GM12878 (cell line): ENCODE data around the gene RAD9A.

Experiments used
- EP300 ChIP-seq, 2 experiments: fragments of 150-350 bp in 1 of 2; IDR thresholded peaks; 2 replicates each; pipeline ENCODE4 v1.6.1; 2011 to 2012; ENCODE audit warnings: low read depth in 2 of 2, low read length in 2 of 2, borderline replicate concordance in 1 of 2, improper control_type of control experiment in 1 of 2, inconsistent platforms in 1 of 2; ENCODE audit not compliant: control insufficient read depth in 1 of 2
- JUND ChIP-seq: IDR thresholded peaks from 2 replicates; pipeline ENCODE4 v1.6.1; 2012; ENCODE audit warnings: low read depth, mild to moderate bottlenecking, low read length, improper control_type of control experiment, moderate library complexity
- MEF2A ChIP-seq: IDR thresholded peaks from 2 replicates; pipeline ENCODE4 v1.6.1; 2011; ENCODE audit warnings: low read depth, mild to moderate bottlenecking, low read length, moderate library complexity; ENCODE audit not compliant: insufficient read depth
- NFYB ChIP-seq: IDR thresholded peaks from 2 replicates; pipeline ENCODE4 v1.6.1; 2011; ENCODE audit warnings: low read depth, mild to moderate bottlenecking, low read length, improper control_type of control experiment, moderate library complexity; ENCODE audit not compliant: insufficient read depth
- NR2C2 ChIP-seq: IDR thresholded peaks from 2 replicates; pipeline ENCODE4 v1.6.1; 2011; ENCODE audit warnings: borderline replicate concordance, low read depth; ENCODE audit not compliant: control insufficient read depth, insufficient read length
- POLR2A ChIP-seq: IDR thresholded peaks from 2 replicates; pipeline ENCODE4 v1.6.1; 2011; ENCODE audit warnings: low read depth, mild to moderate bottlenecking, low read length
- POLR2AphosphoS2 ChIP-seq: IDR thresholded peaks from 2 replicates; pipeline ENCODE4 v1.6.1; 2011; ENCODE audit warnings: low read depth, mild to moderate bottlenecking, low read length, improper control_type of control experiment, moderate library complexity
- POLR2AphosphoS5 ChIP-seq: IDR thresholded peaks from 2 replicates; pipeline ENCODE4 v1.6.1; 2011; ENCODE audit warnings: mild to moderate bottlenecking, low read length, inconsistent platforms
- SMC3 ChIP-seq: IDR thresholded peaks from 2 replicates; pipeline ENCODE4 v1.6.1; 2011; ENCODE audit warnings: low read length, improper control_type of control experiment, borderline replicate concordance
- TCF12 ChIP-seq: IDR thresholded peaks from 2 replicates; pipeline ENCODE4 v1.6.1; 2011; ENCODE audit warnings: low read depth, mild to moderate bottlenecking, low read length
- TF ChIP-seq, protein P1 (sequence below): IDR thresholded peaks from 2 replicates; pipeline ENCODE4 v1.6.1; 2012; ENCODE audit warnings: low read depth, low read length, improper control_type of control experiment
- TF ChIP-seq, protein P2 (sequence below), 3 experiments: IDR thresholded peaks in 2 of 3; conservative IDR thresholded peaks in 1 of 3; 2 replicates each; pipeline ENCODE4 v1.5.1; 2011; ENCODE audit warnings: low read depth in 3 of 3, low read length in 3 of 3, mild to moderate bottlenecking in 3 of 3, control low read depth in 2 of 3, moderate library complexity in 2 of 3, inconsistent platforms in 1 of 3, mixed read lengths in 1 of 3; ENCODE audit not compliant: control insufficient read depth in 2 of 3, insufficient read depth in 1 of 3; ENCODE audit errors: extremely low read depth in 1 of 3
- TF ChIP-seq, protein P3 (sequence below): IDR thresholded peaks from 2 replicates; pipeline ENCODE4 v1.6.1; 2012; ENCODE audit warnings: low read length, inconsistent platforms

DNA sequence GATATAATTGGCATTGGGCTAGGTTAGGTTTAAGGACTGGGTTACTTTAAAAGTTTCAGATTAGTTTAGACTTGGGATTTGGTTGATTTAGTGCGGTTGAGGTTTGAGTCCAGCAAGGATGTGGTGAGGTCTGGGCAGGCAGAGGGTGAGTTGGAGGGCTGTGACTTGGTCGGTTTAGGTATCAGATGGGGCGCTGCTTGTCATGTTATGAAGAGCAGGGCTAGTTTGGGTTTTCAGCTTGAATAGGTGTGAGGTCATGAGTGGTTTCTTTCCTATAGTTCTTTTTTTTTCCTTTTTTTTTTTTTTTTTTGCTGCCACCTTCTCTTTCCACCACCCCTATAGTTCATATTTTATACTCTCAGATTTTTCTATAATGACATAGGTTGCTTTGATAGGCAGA is 23.2 kb upstream of the RAD9A start:
- TF ChIP-seq, protein P1, sequence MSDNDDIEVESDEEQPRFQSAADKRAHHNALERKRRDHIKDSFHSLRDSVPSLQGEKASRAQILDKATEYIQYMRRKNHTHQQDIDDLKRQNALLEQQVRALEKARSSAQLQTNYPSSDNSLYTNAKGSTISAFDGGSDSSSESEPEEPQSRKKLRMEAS, result no peak
- TF ChIP-seq POLR2AphosphoS2 (no peak), POLR2AphosphoS5 (no peak), SMC3 (no peak), TCF12 (no peak), POLR2A (no peak), EP300 (IDR thresholded peaks at IDR 0.05; ENCODE audit: borderline replicate concordance in 1 of 2, control insufficient read depth in 1 of 2, low read depth in 2 of 2, low read length in 2 of 2) (no peak), JUND (no peak), NR2C2 (no peak), MEF2A (no peak), NFYB (no peak)
- TF ChIP-seq, protein P2, sequence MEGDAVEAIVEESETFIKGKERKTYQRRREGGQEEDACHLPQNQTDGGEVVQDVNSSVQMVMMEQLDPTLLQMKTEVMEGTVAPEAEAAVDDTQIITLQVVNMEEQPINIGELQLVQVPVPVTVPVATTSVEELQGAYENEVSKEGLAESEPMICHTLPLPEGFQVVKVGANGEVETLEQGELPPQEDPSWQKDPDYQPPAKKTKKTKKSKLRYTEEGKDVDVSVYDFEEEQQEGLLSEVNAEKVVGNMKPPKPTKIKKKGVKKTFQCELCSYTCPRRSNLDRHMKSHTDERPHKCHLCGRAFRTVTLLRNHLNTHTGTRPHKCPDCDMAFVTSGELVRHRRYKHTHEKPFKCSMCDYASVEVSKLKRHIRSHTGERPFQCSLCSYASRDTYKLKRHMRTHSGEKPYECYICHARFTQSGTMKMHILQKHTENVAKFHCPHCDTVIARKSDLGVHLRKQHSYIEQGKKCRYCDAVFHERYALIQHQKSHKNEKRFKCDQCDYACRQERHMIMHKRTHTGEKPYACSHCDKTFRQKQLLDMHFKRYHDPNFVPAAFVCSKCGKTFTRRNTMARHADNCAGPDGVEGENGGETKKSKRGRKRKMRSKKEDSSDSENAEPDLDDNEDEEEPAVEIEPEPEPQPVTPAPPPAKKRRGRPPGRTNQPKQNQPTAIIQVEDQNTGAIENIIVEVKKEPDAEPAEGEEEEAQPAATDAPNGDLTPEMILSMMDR (IDR thresholded peaks at IDR 0.05 in 2 of 3, conservative IDR thresholded peaks at IDR 0.05 in 1 of 3; ENCODE audit: control insufficient read depth in 2 of 3, extremely low read depth in 1 of 3, insufficient read depth in 1 of 3, low read depth in 3 of 3, low read length in 3 of 3), result no peak
- TF ChIP-seq, protein P3, sequence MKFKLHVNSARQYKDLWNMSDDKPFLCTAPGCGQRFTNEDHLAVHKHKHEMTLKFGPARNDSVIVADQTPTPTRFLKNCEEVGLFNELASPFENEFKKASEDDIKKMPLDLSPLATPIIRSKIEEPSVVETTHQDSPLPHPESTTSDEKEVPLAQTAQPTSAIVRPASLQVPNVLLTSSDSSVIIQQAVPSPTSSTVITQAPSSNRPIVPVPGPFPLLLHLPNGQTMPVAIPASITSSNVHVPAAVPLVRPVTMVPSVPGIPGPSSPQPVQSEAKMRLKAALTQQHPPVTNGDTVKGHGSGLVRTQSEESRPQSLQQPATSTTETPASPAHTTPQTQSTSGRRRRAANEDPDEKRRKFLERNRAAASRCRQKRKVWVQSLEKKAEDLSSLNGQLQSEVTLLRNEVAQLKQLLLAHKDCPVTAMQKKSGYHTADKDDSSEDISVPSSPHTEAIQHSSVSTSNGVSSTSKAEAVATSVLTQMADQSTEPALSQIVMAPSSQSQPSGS, result no peak
